Activated CD8-positive, alpha-beta T cell treated with anti-CD3 and anti-CD28 coated beads, Interleukin-2, amount 10 ng/mL, durations not matched to agents 7 days and 5 days (primary cell): ENCODE data around the gene SDCCAG8. TPM values are rescaled to one million over a fixed set of nuclear protein-coding genes. Genes with fewer than 3 reads are reported as not detected.

Experiments
- ATAC-seq: fragments of 150-1000 bp; cut with Tn5 transposase; one replicate; pipeline ENCODE4 v1.10.0; 2021; ENCODE audit warnings: moderate library complexity
- CTCF ChIA-PET: fragments of 350-600 bp; sonication (Branson Sonifier 250); formaldehyde crosslinking; loops from one replicate; lab custom pipeline; 2021; ENCODE audit warnings: antibody characterized with exemption; lab: Charles Lee
- POLR2A ChIA-PET: fragments of 350-600 bp; sonication (Branson Sonifier 250); formaldehyde crosslinking; loops from one replicate; lab custom pipeline; 2021; ENCODE audit warnings: antibody characterized with exemption; lab: Charles Lee
- DNase-seq: peaks from one replicate; pipeline ENCODE4 v3.0.0-alpha.2; 2020
- H3K27ac Mint-ChIP-seq: one replicate; pipeline ENCODE4 v1.8.0; 2021; ENCODE audit warnings: mild to moderate bottlenecking, mixed read lengths
- H3K27me3 Mint-ChIP-seq: one replicate; pipeline ENCODE4 v1.8.0; 2021; ENCODE audit warnings: low read depth, mixed read lengths
- H3K36me3 Mint-ChIP-seq: one replicate; pipeline ENCODE4 v1.8.0; 2021; ENCODE audit warnings: low read depth, mixed read lengths
- H3K4me1 Mint-ChIP-seq: one replicate; pipeline ENCODE4 v1.8.0; 2021; ENCODE audit warnings: low read depth, mixed read lengths
- H3K4me3 Mint-ChIP-seq: one replicate; pipeline ENCODE4 v1.8.0; 2021; ENCODE audit warnings: mild to moderate bottlenecking, mixed read lengths
- H3K9me3 Mint-ChIP-seq: one replicate; pipeline ENCODE4 v1.8.0; 2022; ENCODE audit warnings: mixed read lengths; ENCODE audit not compliant: insufficient read depth
- total RNA-seq, 2 experiments: library from RNA; stranded (reverse); gene quantifications; one replicate each; pipeline ENCODE4 v1.2.3, GENCODE V29; 2021

Gene SDCCAG8
- total RNA-seq, 2 experiments from 2014 or later, result 16.6 to 20.0 TPM

GRCh38 chr1:243415663-243416408 lies 160.0 kb downstream of the SDCCAG8 start:
- Mint-ChIP-seq H3K4me1 (peaks cover 35% of the 10 kb centered on the region), H3K27ac (peak overlapping the region; percentile 36), H3K4me3 (no peak overlapping the region), H3K36me3 (peaks cover 6% of the 10 kb centered on the region), H3K27me3 (no peaks in the 10 kb centered on the region), H3K9me3 (no peaks in the 10 kb centered on the region)
- POLR2A ChIA-PET, result no interaction called here
- ATAC-seq (no peak), DNase-seq (no peak)
- CTCF ChIA-PET, result interaction anchor here (1.2 to 1.4 kb wide), 2 partner anchors 72 to 73 kb away, joined by 3 to 5 read pairs; no protein-coding TSS in a partner anchor

- peak overlapping the region; percentile 36 for H3K27ac Mint-ChIP-seq
- DNase-seq (no peak), ATAC-seq (peak; percentile 74)
- ChIA-PET POLR2A (no interaction called here), CTCF (interaction anchor here (1.4 kb wide), 1 partner anchor 73 kb away, joined by 5 read pairs; no protein-coding TSS in a partner anchor)
- no peak overlapping the region for H3K4me3 Mint-ChIP-seq
- no peaks in the 10 kb centered on the region for H3K9me3 Mint-ChIP-seq
- peaks cover 6% of the 10 kb centered on the region for H3K36me3 Mint-ChIP-seq
- no peaks in the 10 kb centered on the region for H3K27me3 Mint-ChIP-seq
- peaks cover 40% of the 10 kb centered on the region for H3K4me1 Mint-ChIP-seq
These were observed 160.7 kb downstream of the SDCCAG8 start for GRCh38 chr1:243416495-243416894.

GRCh38 chr1:243420016-243420945 lies 164.4 kb downstream of the SDCCAG8 start:
- H3K4me3 Mint-ChIP-seq, result no peak overlapping the region
- H3K4me1 Mint-ChIP-seq, result peaks cover 39% of the 10 kb centered on the region
- ATAC-seq (no peak), DNase-seq (no peak)
- H3K27me3 Mint-ChIP-seq, result no peaks in the 10 kb centered on the region
- ChIA-PET CTCF (interaction anchor here (1.3 to 1.9 kb wide), 3 partner anchors 10 to 77 kb away, joined by 4 to 8 read pairs (median 5); no protein-coding TSS in a partner anchor), POLR2A (no interaction called here)
- H3K9me3 Mint-ChIP-seq, result no peaks in the 10 kb centered on the region
- peak overlapping the region; percentile 26 for H3K27ac Mint-ChIP-seq
- peaks cover 6% of the 10 kb centered on the region for H3K36me3 Mint-ChIP-seq

- DNase-seq (no peak), ATAC-seq (peak; percentile 17)
- Mint-ChIP-seq H3K4me3 (peak overlapping the region; percentile 50), H3K4me1 (peaks cover 34% of the 10 kb centered on the region), H3K36me3 (peaks cover 6% of the 10 kb centered on the region), H3K27ac (peak overlapping the region; percentile 82), H3K9me3 (no peaks in the 10 kb centered on the region), H3K27me3 (no peaks in the 10 kb centered on the region)
- CTCF ChIA-PET, result interaction anchor here (0.6 to 1.9 kb wide), 4 partner anchors 11 to 77 kb away, joined by 3 to 8 read pairs (median 4); no protein-coding TSS in a partner anchor
- POLR2A ChIA-PET, result interaction anchor here (0.6 to 0.7 kb wide), 2 partner anchors 61 to 848 kb away, joined by 3 read pairs; no protein-coding TSS in a partner anchor
These were observed 165.3 kb downstream of the SDCCAG8 start for GRCh38 chr1:243420946-243421685.

- Mint-ChIP-seq H3K9me3 (no peaks in the 10 kb centered on the region), H3K4me1 (peaks cover 28% of the 10 kb centered on the region), H3K36me3 (peaks cover 3% of the 10 kb centered on the region), H3K27ac (peak overlapping the region; percentile 82), H3K4me3 (peak overlapping the region; percentile 50), H3K27me3 (no peaks in the 10 kb centered on the region)
- DNase-seq (peak; percentile 73), ATAC-seq (peak; percentile 96)
- ChIA-PET POLR2A (interaction anchor here (0.6 to 0.7 kb wide), 2 partner anchors 61 to 848 kb away, joined by 3 read pairs; no protein-coding TSS in a partner anchor), CTCF (interaction anchor here (0.6 to 1.9 kb wide), 4 partner anchors 12 to 78 kb away, joined by 3 to 8 read pairs (median 4); no protein-coding TSS in a partner anchor)
These were observed 165.9 kb downstream of the SDCCAG8 start for GRCh38 chr1:243421784-243422183.

GRCh38 chr1:243422362-243422761 lies 166.5 kb downstream of the SDCCAG8 start:
- H3K36me3 Mint-ChIP-seq, result peaks cover 3% of the 10 kb centered on the region
- H3K27ac Mint-ChIP-seq, result no peak overlapping the region
- no peak for DNase-seq
- CTCF ChIA-PET, result interaction anchor here (1.9 kb wide), 1 partner anchor 13 kb away, joined by 8 read pairs; no protein-coding TSS in a partner anchor
- ATAC-seq, result no peak
- POLR2A ChIA-PET, result no interaction called here
- H3K9me3 Mint-ChIP-seq, result no peaks in the 10 kb centered on the region
- peaks cover 23% of the 10 kb centered on the region for H3K4me1 Mint-ChIP-seq
- H3K4me3 Mint-ChIP-seq, result peak overlapping the region; percentile 50
- H3K27me3 Mint-ChIP-seq, result no peaks in the 10 kb centered on the region

DNA sequence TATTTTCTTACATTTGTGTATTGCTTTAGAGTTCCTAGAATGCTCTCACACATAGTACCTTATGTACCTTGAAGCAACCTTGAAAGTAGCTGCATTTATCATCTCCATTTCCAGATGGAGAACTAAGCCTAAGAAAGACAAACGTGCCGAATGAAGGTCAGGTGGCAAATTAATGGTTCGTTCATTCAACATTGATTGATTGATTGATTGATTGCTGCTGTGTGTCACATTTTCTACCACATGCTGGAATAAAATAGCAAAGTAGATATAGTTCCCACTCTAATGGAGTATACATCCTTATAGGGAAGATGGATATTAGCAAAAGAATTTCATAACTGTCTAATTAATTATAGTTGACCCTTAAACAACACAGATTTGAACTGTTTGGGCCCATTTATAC lies 172.2 kb downstream of the SDCCAG8 start:
- Mint-ChIP-seq H3K27ac (no peak overlapping the region), H3K4me1 (no peaks in the 10 kb centered on the region), H3K27me3 (no peaks in the 10 kb centered on the region), H3K4me3 (no peak overlapping the region), H3K9me3 (no peaks in the 10 kb centered on the region), H3K36me3 (peaks cover 6% of the 10 kb centered on the region)
- ChIA-PET POLR2A (no interaction called here), CTCF (no interaction called here)
- DNase-seq (no peak), ATAC-seq (no peak)

- DNase-seq, result no peak
These were observed 172.9 kb downstream of the SDCCAG8 start for GRCh38 chr1:243428617-243429342.

GRCh38 chr1:243431591-243431990 lies 175.8 kb downstream of the SDCCAG8 start:
- CTCF ChIA-PET, result no interaction called here
- Mint-ChIP-seq H3K27me3 (no peaks in the 10 kb centered on the region), H3K36me3 (peaks cover 6% of the 10 kb centered on the region), H3K4me1 (peaks cover 3% of the 10 kb centered on the region), H3K4me3 (no peak overlapping the region), H3K27ac (no peak overlapping the region), H3K9me3 (no peaks in the 10 kb centered on the region)
- ATAC-seq (no peak), DNase-seq (no peak)
- POLR2A ChIA-PET, result no interaction called here

More at GRCh38 chr1:243428617-243429342, 172.9 kb downstream of the SDCCAG8 start:
- POLR2A ChIA-PET, result no interaction called here
- peaks cover 3% of the 10 kb centered on the region for H3K4me1 Mint-ChIP-seq
- H3K27ac Mint-ChIP-seq, result no peak overlapping the region
- CTCF ChIA-PET, result no interaction called here
- no peak overlapping the region for H3K4me3 Mint-ChIP-seq
- no peak for ATAC-seq
- peaks cover 6% of the 10 kb centered on the region for H3K36me3 Mint-ChIP-seq
- no peaks in the 10 kb centered on the region for H3K27me3 Mint-ChIP-seq
- no peaks in the 10 kb centered on the region for H3K9me3 Mint-ChIP-seq

DNA sequence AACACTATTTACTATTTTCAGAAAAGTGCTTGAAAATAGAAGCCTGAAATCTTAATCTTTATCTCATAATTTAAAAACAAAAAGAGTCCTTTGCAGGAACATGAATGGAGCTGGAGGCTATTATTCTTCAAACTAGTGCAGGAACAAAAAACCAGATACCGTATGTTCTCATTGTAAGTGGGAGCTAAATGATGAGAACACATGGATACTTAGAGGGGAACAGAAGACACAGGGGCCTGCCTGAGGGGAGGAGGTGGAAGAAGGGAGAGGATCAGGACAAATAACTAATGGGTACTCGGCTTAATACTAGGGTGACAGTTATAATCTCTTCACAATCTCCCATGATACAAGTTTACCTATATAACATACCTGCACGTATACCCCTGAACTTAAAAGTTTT lies 176.3 kb downstream of the SDCCAG8 start:
- ATAC-seq (no peak), DNase-seq (no peak)
- CTCF ChIA-PET, result no interaction called here
- POLR2A ChIA-PET, result no interaction called here
- peaks cover 3% of the 10 kb centered on the region for H3K4me1 Mint-ChIP-seq
- H3K4me3 Mint-ChIP-seq, result no peak overlapping the region
- H3K9me3 Mint-ChIP-seq, result no peaks in the 10 kb centered on the region
- H3K27me3 Mint-ChIP-seq, result no peaks in the 10 kb centered on the region
- H3K36me3 Mint-ChIP-seq, result peaks cover 6% of the 10 kb centered on the region
- no peak overlapping the region for H3K27ac Mint-ChIP-seq
